GM18502 (cell line): ENCODE results near the gene AP1G2.
"Not testable (repeated sequence)": the region's sequence is repeated elsewhere in the genome, so short reads cannot be mapped to it uniquely, and the experiment has no call there.

ENCODE experiments used
- ATAC-seq: cut with Tn5 transposase; IDR thresholded peaks from one replicate; pipeline ENCODE4 v1.9.1; 2021; ENCODE audit warnings: mild to moderate bottlenecking; ENCODE audit not compliant: unreplicated experiment, poor library complexity

Gene AP1G2, protein sequence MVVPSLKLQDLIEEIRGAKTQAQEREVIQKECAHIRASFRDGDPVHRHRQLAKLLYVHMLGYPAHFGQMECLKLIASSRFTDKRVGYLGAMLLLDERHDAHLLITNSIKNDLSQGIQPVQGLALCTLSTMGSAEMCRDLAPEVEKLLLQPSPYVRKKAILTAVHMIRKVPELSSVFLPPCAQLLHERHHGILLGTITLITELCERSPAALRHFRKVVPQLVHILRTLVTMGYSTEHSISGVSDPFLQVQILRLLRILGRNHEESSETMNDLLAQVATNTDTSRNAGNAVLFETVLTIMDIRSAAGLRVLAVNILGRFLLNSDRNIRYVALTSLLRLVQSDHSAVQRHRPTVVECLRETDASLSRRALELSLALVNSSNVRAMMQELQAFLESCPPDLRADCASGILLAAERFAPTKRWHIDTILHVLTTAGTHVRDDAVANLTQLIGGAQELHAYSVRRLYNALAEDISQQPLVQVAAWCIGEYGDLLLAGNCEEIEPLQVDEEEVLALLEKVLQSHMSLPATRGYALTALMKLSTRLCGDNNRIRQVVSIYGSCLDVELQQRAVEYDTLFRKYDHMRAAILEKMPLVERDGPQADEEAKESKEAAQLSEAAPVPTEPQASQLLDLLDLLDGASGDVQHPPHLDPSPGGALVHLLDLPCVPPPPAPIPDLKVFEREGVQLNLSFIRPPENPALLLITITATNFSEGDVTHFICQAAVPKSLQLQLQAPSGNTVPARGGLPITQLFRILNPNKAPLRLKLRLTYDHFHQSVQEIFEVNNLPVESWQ

DNA sequence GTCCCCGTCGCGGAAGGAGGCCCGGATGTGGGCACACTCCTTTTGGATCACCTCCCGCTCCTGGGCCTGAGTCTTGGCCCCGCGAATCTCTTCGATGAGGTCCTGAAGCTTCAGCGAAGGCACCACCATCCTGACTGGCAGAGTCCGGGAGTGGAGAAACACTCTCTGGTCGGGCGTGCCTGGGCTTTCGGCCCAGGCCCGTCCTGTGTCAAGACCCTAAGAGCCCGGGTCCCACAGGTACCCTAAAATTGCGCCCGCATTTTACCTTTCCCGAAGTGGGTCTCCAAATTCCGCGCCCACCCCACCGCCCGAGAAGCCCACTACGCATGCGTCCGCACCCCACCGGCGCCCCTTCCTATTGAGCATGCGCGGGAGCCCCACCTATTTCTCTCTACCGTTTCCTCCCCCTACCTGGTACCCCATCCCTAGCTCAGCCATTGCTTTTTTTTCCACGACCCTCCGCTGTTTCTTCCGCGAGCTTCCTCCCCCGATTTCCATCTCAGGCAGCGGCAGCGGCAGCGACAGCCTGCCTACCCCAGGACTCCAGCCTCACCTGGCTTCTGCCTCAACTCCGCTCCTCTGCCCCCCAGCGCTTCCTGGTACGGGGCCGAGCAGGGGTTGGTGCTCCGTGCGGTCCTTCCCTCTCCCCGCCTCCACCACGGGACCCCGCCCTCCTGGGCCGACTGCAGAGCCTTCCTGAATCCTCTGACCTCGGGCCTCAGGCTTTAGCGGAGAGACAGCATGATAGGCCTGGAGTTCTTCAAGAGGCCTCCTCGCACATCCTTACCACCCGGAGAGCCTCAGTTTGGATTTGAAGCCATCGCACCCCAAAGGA lies at the start of gene AP1G2:
AP1G2 (minus strand) TSS at position 606 of the 835 bp plus-strand sequence; CDS start at position 129, 477 bp downstream.
- peak; percentile 92 for ATAC-seq

DNA sequence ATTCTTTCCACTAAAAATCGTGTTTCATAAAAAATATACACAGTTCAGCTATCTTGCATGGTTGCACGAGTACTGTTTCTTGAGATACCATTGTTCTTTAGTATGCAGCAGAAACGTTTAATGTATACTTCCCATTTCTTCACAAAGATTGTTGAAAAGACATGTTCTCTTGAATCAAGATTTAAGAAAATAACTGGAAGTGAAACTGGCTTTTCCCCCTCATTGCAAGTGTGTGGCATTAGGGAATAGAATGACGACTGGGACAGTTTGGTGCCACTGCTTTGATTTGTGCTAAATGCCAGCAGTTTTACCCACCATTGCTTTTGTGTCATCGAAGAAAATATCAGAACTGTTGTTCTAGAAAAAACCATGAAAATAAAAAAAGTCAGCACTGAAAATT lies 48.3 kb upstream of the AP1G2 start:
- no peak for ATAC-seq

DNA sequence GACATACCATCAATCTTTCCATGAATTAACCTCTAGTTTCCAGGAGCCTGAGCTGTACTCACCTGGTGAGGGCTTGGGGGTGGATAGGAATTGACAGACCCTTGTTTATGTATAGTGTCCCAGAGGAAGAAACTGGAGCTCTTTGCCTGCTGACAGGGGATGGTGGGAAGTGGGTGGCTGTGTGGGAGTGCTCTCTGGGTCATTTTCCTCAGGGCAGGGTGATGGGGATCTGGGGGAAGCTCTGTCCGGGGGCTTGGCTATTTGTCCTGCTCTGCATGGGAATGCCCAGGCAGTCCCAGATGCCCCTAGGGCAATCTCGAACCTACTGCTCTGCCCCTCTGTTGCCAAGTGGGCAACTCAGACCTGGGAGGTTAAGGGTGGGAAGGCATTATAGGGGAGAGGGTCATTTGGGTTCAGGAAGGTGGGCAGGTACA lies 46.8 kb upstream of the AP1G2 start:
- no peak for ATAC-seq

DNA sequence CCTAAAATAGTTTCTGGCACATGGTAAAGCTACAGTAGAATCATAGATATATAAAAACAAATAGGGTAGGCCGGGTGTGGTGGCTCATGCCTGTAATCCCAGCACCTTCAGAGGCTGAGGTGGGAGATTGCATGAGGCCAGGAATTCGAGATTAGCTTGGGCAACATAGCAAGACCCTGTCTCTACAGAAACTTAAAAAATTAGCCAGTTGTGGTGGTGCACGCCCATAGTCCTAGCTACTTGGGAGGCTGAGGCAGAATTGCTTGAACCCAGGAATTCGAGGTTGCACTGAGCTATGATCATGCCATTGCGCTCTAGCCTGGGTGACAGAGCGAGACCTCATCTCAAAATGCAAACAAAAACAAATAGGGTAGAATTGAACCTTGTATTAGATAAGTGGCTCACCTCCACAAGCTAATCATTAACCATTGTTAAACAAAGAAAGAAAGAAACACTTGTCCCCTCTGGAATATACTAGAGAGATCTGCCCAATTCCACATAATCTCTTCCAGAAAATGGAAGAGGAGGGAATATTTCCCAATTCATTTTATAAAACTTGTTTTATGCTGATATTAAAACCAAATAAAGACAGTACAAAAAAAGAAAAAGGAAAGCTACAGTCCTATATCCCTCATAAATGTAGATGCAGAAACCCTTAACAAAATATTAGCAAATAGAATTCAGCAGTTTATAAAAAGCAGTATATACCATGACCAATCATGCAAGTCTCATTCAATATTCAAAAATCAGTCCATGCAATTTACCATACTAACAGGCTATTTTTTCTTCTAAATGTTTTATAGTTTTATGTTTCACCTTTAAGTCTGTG lies 45.9 kb upstream of the AP1G2 start:
- ATAC-seq = no peak

DNA sequence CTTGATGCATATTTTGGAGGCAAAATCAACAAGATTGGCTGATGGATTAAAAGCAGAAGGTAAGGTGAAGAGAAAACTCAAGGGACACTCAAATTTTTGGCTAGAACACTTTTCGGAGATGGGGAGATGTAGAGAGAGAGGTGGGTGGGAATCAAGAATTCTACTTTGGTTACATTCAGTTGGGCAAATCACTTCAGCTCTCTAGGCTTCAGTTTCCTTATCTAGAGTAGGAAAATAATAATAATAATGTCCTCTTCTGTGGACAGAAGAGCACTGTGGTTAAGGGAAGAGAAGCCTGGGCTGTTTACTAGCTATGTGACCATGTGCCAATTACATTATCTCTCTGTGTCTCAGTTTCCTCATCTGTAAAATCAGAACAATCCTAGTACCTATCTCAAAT lies 45.2 kb upstream of the AP1G2 start:
- ATAC-seq = no peak

DNA sequence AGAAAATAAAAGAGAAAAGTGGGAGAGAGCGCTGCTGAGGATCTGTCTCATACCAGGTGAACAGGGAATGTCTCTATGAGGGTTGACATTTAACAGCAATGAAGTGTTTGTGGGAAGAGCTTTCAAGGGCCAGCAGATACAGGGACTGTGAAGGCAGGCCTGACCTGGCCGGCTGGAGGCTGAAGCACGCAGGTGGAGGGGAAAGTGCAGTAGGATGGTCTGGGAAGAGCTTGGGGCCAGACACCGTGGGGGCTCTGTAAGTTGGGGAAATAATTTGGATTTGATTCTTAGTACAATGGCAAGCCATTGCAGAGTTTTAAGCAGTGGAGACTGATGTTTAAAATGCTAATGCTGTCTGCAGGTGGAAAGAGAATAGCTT lies 44.8 kb upstream of the AP1G2 start:
- no peak for ATAC-seq

DNA sequence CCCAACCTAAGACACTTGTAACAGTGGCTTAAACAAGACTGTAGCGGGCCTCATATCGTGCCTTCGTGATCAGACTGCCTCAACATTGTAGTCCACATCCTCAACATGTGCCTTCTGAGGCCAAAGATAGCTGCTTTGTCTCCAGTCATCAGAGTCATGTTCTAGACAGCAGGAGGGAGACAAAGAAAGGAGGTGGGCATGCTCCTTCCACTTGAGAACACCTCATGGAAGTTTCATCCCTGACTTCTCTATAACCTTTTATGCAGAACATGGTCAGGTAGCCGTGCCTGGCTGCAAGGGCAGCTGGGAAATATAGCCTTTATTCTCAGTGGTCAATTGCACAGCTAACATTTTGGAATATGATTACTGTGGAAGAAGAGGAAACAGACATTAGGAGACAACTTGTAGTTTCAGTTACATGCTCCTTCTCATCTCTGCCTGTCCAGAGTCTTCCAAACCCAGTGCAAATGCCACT lies 43.3 kb upstream of the AP1G2 start:
- no peak for ATAC-seq

DNA sequence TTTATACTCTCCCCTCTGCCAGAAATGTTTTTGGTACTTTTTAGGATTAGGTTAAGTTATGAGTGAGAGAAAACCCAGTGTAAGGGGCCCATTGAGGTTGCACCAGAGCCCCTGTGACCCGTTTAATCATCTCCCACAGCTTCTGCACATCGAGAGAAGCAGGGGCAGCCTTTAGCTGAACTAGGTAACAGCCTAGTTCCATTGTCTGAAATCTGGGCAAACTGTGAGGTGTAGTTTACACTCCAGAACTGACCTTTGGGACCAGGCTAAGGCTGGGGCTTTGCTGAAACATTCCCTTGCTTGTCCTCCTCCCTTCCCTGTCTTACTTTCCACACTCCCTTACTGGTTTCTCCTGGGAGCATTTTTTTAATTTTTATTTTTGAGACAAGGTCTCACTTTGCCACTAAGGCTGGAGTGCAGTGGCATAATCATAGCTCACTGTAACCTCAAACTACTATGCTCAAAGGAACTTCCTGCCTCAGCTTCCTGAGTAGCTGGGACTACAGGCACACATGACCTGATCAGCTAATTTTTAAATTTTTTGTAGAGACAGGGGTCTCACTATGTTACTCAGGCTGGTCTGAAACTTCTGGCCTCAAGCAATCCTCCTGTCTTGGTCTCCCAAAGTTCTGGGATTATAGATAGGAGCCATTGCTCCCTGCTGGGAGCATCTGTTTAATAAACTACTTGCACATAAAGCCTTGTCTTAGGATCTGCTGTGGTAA lies 42.7 kb upstream of the AP1G2 start:
- no peak for ATAC-seq

DNA sequence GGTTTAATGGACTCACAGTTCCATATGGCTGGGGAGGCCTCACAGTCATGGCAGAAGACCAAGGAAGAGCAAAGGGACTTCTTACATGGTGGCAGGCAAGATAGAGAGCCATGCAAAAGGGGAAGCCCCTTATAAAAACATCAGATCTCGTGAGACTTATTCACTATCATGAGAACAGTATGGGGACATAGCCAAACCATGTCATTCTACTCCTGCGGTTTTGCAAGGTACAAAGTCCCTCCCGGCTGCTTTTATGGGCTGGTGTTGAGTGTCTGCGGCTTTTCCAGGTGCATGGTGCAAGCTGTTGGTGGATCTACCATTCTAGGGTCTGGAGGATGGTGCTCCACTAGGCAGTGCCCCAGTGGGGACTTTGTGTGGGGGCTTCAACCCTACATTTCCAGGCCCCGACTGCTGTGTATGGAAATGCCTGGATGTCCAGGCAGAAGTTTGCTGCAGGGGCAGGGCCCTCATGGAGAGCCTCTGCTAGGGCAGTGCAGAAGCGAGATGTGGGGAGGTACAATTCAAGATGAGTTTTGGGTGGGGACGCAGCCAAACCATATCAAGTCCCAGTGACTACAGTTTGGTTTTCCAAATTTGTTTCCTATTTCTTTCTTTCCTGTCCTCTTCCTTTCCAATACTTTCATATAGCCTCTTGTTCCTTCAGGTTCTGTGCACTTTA lies 42.0 kb upstream of the AP1G2 start:
- ATAC-seq = not testable (repeated sequence)

DNA sequence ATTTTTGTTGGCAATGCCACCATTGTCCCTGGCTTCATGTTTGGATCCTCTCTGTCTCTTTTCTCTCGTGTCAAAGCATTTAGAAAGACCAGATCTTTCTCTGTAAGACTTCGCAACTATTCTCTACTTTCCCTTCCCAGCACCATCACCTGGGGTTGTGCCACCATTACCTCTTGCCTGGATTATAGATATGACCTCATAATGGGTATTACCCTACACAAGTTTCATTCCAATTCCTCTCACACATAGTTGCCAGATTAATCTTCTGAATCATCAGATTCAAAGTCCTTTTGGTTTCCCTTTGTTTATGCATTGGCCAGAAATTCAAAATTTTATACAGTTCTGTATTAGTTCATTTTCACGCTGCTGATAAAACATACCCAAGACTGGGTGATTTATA lies 41.4 kb upstream of the AP1G2 start:
- no peak for ATAC-seq

DNA sequence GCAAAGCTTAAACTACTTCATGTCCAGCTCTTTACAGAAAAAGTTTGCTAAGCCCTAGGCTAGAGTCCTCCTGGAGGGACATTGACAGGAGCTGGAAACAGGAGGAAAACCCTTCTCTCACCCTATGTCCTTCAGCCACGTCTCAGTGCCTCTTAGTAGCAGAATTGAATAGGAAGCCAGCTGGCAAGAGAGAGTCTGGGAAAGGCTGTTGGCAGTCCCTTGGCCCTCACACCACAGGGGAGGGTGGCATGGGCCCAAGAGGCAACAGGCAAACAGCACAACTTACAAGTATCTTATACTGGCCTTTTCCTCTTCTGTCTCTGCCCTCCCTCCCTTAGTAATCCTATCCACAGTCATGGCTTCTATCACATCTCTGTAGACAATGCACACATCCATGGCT lies 40.9 kb upstream of the AP1G2 start:
- no peak for ATAC-seq

DNA sequence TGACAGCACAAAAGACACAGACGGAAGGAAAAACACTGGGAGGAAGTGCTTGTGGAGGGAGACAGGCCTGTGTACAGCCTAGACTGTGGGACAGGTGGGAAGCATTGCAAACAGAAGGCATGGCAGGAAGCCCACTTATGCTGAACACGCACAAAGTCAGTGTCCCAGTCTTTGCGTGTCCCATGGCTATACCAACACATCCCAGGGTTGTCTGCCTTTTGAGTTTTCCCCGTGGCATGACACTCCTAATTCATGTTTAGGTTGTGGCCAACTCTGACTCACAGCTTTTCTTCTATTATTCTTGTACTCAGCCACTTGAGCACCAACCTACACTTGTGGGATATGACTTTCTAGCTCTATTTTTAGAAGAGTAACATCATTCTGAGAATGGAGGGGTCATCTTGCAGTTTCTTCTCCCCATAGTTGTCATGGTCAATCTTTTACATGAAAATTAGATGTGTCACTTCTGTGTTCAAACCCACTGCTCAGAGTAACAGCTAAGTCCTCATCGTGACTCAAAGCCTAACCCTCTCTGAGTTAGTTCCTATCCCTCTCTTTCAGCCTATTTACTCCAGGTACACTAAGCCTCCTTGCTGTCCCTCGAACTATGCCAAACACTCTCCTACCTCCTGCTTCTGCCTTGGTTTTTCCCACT lies 38.5 kb upstream of the AP1G2 start:
- peak; percentile 88 for ATAC-seq

DNA sequence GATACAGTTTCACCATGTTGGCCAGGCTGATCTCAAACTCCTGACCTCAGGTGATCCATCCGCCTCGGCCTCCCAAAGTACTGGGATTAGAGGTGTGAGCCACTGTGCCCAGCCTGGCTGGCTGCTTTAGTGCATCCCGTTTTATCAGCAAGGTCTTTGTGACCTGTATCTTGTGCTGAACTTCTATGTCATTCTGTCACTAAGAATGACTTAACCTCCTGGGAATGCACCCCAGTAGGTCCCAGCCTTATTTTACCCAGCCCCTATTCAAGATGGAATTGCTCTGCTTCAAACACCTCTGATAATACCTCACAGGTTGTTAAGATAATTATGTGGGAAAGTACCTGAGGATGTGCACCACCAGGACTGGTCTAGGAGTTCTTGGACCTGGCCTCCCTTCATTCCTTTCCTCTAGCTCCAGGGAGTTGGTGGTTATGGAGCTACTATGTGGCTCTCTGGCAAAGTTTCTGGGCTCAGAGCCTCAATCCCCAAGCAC lies 37.1 kb upstream of the AP1G2 start:
- no peak for ATAC-seq

DNA sequence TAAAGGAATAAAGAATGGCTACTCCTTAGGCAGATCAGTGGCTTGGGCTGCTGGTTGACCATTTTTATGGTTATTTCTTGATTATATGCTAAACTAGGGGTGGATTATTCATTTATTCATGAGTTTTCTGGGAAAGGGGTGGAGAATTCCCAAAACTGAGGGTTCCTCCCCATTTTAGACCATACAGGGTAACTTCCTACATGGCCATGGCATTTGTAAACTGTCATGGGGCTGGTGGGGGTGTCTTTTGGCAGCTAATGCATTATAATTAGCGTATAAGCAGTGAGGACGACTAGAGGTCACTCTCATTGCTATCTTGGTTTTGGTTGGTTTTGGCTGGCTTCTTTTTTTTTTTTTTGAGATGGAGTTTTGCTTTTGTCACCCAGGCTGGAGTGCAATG lies 36.6 kb upstream of the AP1G2 start:
- ATAC-seq = no peak

DNA sequence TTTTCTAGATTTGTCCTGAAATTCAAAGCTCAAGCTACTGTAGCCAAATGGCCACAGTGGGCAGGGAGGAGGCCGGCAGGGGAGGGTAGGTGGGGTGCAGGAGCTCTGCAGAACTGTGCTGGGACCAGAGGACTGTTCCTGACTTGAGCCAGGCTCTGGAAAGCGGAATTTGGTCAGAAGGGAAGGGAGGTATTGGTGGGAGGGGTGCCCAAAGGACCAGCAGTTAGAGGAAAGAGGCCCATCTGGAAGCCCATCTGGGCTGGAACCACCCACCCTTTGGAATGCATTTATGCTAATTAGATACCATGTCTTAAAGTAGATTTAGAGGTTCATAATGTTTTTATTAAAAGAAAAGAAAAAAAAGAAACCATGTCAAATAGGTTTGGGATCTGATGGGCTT lies 35.5 kb upstream of the AP1G2 start:
- ATAC-seq = no peak

DNA sequence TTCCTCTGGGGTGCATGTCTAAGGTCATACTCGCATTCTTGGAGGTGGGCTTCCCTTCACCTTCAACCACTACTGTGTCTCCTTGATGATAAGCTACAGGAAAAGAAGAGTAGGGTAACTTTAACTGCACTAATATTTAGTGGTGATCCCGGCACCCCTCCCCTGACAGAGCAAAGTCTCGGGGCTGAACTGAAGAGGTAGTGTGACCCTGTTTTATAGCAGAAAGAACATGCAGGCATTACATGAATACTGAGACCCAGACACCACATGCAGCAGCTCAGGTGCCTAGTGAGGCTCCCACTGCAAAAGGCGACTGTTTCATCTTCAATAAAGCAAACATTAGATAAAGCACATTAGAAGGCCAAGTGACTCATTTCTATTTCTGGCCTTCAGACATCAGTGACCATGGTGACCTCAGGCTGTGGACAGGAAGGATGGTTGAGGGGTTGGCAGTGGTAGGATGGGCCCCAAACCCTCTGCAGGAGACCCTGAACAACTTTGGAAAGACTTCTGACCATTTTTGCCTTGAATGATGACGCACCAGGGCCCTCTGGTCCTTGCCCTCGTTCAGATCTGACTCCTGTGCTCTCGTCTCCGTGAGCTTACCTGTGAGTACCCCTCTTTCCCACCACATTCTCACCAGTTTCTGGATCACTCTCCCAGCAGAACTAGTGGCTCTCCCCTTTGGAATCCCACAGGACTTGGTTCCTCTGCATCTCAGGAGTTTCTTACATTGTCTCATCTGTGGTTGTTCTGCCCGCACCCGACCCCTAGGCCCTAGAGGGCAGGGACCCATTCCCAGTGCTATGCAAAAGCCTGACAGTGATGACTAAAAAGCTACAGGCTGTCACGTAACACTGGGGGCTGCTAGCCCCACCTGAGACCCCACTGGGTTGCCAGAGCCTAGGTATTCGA lies 34.8 kb upstream of the AP1G2 start:
- ATAC-seq = no peak

DNA sequence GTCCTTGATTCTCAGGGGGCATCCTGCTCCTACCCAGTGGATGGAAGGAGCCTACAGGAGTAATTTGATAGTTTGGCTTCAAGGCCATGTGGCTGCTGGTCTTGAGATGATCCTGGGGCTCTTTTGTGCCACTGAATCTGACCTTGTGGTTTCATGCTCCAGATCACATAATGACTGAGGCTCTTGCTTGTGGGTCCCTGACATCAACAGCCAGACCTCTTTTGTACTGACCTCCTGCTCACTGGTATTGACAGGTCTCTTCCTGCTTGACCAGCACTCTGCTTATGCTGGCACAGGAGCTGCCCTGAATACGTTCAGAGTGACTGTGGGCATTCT lies 34.2 kb upstream of the AP1G2 start:
- ATAC-seq = no peak
